WTC11 (cell line): ENCODE data around the gene RPL26.

Experiments
- ESRRA ChIP-seq: sonication (generic); formaldehyde crosslinking; IDR thresholded peaks from 2 replicates; pipeline ENCODE4 v1.8.1; 2022; ENCODE audit warnings: mild to moderate bottlenecking, missing genetic modification reagents, borderline replicate concordance
- ETV6 ChIP-seq: sonication (generic); formaldehyde crosslinking; IDR thresholded peaks from 2 replicates; pipeline ENCODE4 v1.8.1; 2022; ENCODE audit warnings: mild to moderate bottlenecking, missing genetic modification reagents
- KAT7 ChIP-seq: sonication (generic); formaldehyde crosslinking; IDR thresholded peaks from 2 replicates; pipeline ENCODE4 v1.8.1; 2023; ENCODE audit warnings: missing genetic modification reagents, mild to moderate bottlenecking, borderline replicate concordance
- SOX15 ChIP-seq: fragments of 250-450 bp; sonication (Bioruptor Pico); IDR thresholded peaks from 2 replicates; pipeline ENCODE4 v1.9.0; 2021; ENCODE audit warnings: mild to moderate bottlenecking

DNA sequence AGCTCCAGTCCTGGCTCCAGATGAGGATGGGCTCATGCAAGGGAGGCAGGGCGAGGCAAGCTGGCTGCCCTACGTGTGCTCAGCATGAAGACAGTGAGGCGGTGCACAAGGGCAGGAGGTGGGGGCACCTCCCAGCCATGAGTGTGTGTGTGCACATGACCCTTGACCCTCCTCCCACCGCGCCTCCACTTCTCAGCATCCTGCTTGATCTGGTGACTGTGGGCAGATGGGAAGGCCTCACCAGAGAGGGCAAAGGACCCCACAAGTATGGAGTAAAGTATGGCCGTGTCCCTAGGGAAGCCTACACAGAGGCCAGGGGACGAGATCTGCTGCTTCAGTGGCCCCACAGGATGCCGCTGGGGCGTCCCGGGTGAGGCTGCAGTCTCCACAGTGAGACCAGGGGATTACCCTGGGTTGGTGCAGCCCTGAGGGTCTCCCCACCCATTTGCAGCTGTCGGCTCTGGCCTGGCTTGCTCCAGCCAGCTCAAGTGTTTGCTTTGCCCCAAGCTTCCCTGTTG is 22.6 kb upstream of the RPL26 start:
- no peak for TF ChIP-seq KAT7 (CRISPR knock-in tag)
- no peak for TF ChIP-seq SOX15 (CRISPR knock-in tag)
- TF ChIP-seq ETV6 (CRISPR knock-in tag): no peak
- TF ChIP-seq ESRRA: no peak
